GM18520 (cell line): ENCODE results near the gene KDSR.

Source experiments
- ATAC-seq: cut with Tn5 transposase; IDR thresholded peaks from one replicate; pipeline ENCODE4 v1.9.1; 2021; ENCODE audit not compliant: unreplicated experiment

KDSR gene

DNA sequence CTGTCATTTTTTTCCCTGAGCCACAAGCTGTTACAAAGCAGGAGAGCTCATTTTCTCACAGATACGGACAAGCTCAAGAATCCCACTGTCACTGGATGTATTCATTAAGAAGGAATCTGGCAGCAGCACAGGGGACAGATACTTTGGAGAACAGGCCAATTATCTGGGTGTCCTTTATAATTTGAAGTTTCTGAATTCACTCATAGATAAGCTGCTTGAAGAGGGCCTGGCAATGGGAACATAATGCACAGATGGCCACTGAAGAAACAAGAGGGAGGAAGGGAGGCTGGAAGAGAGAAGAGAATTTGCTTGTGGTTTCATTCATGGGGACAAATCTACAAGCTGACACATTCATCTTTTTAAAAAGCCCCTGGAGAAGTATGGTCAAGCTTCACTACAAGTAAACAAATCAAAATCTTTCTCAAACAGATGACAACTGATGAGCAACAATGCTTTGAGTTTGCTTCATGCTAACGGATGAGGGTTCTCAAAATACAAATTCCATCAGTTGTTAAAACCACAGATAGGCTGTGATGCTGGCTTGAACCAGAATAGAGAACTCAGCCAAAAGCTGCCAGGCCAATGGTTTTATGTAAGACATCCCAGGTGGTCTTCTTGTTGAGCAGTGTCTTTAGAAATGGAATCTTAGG, 59.3 kb downstream of the KDSR start:
- ATAC-seq = no peak

DNA sequence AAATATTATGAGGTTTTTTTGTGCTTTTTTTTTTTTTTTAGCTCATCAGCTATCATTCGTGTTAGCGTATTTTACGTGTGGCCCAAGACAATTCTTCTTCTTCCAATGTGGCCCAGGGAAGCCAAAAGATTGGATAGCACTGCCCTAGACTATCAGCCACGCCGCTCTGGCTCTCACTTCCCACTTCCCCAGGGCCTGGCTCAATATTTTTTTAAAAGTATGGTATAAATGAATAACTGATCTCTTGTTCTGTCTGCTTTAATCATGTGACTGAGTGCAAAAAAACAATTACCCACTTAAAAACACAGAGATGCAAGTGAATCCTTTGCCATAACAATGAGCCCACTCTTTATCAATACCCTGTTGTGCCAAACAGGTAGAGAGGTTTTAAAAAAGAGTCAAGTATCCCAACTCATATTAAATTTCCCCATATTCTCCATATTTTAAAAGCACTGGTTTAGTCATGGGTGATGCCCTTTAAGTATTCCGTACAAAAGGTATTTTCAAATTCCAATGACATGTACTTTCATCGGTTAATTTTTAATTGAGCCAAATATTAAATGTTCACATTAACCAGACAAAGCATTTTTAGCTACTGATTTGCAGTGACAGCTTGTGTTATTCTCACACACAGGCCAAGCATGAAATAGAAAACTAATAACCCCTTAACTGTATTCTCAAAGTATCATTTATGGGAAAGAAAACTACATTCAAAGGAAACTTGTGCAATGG, 60.0 kb downstream of the KDSR start:
- ATAC-seq = no peak

GRCh38 chr18:63306249-63306648, 60.8 kb downstream of the KDSR start:
- no peak for ATAC-seq

- no peak for ATAC-seq
Measured at GRCh38 chr18:63303547-63303946, 63.5 kb downstream of the KDSR start.

DNA sequence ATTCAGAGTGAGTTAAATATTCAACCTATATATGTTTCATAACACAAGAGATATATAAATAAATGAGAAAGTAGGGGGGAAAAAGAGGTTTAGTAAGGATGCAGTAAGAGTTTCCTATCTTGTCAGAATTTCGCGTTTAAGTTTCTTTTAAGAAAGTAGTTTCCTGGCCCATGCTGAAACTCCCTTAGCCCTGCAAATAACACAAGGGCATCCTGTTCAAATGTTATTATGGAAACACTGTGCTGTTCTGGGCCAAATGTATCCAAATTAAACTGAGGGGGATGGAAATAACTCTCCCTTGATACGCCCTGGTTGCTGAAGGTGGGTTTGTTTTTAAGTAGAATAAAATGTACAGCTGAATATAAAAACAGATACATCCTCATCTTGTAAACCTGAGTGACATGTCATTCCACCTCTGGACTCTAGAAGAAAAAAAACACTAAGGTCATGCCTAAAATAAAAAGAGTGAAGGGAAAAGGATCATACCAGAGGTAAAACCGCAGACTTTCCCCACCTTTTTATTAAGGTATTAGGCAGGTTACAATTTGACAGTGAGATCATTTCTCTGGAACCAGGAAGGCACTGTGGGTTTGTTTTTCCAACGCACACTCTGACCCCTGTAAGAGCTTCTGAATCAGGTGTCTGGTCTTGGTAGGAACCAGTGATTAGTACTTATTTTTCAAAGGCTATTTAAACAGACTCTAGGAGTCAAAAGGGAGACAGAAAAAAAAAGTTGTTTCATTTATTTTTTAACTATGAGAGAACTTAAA, 64.2 kb downstream of the KDSR start:
- ATAC-seq = no peak

- ATAC-seq = no peak
Measured at GRCh38 chr18:63302220-63302619, 64.8 kb downstream of the KDSR start.

- ATAC-seq = no peak
Measured at GRCh38 chr18:63301434-63301833, 65.6 kb downstream of the KDSR start.

DNA sequence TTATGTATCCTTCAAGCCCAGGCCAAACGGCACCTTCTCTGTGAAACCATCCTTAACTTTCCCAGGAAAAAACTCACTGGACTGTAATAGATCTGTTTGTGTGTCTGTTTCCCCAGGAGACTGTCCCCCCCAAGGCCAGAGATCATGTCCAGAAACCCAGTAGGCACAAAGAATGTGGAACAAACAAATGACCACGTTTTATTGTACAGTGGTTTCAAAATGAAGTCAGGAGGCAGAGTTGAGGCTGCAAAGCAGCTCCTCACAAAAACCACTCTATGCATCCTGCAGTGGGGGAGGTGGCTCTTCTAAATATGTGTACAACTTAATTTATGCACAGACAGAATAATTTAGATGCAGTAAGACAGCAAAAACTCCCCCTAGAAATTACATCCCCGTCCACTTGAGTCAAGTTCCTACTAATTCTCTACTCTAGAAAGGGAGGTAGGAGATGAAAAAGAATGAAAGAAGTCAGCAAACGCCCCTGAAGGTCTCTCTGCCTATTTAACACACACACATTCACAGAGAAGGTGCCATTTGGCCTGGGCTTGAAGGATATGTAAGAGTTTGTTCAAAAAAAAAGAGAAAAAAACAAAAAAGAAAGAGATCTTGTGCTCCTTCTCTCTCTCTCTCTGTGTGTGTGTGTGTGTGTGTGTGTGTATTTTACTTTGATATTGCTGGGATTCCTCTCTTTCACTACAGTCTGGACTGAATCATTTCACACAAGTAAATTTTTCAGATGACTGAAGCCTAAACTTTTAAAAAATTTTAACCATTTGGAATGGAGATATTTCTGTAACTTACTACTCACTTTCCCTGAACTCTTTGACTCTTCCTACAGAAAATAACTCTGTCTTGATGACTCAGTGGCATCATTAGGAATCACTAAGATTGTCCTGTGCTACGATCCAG, 66.9 kb downstream of the KDSR start:
- ATAC-seq = peak; percentile 66

- no peak for ATAC-seq
Measured at GRCh38 chr18:63298400-63299365, 68.3 kb downstream of the KDSR start.

GRCh38 chr18:63297687-63298399, 69.2 kb downstream of the KDSR start:
- ATAC-seq = no peak

- no peak for ATAC-seq
Measured at GRCh38 chr18:63293935-63294334, 73.1 kb downstream of the KDSR start.

DNA sequence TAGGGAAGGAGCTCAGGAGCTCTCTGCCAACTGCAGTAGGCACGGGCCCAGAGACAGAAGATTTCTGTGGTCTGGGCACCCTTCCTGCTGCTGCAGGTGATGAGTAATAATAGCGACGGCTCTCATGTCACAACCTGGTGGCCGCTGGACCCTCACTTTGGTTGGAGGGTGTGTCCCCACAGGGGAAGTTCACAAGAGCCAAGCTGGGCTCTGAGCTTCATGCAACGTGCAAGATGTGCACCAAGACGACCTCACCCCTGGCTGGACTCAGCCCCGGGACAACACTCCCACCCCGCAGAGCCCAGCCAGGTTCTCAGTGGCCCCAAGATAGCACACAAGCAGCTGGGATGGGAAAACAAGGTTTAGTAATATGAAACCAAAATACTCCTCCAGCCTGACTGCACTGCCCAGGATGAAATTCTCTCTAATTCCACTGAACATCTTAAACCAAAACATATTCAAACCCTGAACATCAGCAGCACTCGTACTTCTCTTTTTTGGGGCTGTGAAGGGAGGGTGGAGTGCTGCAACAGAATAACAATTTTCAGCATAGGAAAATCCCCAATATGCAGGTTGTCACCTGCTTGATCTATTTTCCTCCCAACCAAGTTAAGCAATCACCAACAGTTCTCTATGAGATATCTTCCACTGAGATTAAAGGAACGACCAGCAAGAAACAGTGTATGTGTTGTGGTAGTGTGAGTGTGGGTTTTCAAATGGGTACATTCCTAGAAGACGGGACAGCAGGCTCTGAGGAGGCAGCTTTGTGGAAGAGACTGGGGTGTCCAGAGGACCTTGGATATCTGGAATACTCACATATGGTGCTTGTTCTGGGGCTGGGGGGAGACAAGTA, 73.9 kb downstream of the KDSR start:
- peak; percentile 63 for ATAC-seq

DNA sequence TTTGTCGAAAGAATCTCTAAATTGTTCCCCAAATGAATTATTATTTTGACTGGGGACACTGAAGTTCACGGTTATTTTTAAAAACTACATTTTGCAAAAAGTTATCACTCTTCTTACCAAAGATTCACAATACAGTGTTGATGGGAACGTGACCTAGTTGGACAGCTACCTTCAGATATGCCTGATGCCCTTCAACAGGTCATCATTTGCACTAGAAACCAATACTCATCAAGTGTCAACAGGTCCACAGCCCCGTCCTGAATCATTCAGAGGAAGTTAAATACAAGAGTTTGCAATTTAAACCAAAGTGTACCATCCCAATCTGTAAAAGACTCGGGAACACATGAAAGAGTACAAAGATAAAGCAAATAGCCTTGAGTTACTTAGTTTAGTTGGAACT, 75.7 kb downstream of the KDSR start:
- ATAC-seq = no peak

DNA sequence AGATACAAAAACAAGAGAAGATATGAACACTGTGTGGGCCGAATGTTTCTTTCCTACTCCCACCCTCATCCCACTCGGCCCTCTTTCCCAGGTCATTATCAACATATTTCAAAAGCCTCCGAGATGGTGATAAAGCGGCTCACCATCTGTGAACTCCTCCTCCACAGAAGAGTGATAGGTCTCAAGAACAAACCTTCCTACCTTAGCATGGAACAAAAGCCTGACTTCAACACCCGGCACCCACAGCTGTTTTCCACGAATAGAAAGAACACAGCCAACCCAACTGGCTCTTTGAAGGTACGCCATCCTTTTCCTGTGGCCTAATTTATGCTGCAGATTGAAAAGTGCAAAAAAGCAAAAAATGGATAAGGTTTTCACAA, 76.2 kb downstream of the KDSR start:
- no peak for ATAC-seq

DNA sequence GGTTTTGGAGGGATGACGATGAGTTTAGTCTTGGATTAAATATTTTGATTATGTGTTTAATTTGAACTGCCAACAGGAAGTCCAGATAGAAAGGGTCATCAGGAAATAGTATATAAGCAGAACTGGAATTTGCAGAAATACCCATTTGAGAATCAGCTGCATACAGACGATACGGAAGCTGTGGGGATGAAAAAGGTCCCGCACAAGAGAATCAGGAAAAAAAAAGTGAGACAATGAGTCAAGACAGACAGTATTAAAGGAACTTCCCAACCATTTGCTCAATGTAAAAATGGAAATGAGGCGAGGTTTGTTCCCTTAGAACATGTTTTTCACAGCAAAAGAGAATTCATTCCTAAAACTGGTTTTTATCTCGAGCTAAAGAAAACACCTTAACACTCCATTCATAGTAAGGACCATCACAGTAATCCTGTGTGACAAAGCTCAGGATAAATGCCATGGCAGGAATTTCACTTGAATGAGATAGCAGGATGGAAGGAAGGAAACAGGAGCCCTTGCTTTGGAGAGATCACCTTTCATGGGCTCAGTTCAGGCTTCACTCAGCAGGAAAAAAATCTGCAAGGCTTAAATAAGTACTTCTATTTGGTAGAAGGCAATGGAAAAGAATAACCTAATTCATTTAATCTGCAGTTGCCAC, 76.7 kb downstream of the KDSR start:
- ATAC-seq = no peak

DNA sequence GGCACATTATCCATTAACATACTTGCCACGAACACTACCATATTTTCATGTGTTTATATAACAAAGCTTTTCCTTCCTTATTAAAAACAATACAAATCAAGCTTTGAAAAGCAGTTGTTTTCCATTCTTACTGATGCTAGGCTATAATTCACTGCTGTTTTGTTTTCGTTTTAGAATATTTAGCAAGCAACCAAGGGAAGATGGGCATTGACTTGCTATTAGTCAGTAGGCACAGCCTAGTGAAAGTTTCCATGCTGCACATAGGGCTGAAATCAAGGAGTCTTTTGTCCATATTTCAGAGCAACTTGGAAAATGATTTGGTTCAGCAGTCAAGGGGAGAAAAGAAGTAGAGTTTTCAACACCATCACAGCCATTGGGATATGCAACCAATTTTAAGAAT, 78.7 kb downstream of the KDSR start:
- ATAC-seq = no peak

DNA sequence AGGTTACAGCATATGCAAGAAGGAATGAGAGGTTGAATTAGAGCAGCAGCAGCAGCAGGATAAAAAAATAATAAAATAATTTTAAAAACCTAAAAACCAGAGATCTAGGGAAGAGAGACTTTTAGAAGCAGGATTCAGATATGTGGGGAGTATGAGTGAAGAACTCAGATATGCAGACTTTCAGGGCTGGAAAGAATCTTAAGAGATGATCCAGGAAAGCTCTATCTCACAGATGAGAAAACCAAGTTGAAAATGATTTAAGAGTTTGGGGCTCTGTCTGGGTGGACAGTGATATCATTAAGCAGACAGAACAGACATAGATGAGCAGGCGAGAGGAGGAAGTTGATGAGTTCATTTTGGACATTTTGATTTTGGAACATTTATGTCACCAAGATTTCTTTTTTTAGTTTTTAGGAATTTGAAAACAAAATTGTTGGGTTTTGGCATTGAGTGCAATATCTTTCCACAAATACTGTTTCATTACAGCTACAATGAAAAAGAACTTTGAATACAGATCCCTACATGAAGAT, 79.2 kb downstream of the KDSR start:
- no peak for ATAC-seq

- no peak for ATAC-seq
Measured at GRCh38 chr18:63286926-63287325, 80.1 kb downstream of the KDSR start.
